ENCODE data around the gene CBLN3.

GRCh38 chr14:24463884-24464785, 34.7 kb upstream of the CBLN3 start:
- TF ChIP-seq POLR2AphosphoS5 (IDR thresholded peaks at IDR 0.05) (no peak), CTCF (IDR thresholded peaks at IDR 0.05) (no peak), POLR2A (IDR thresholded peaks at IDR 0.05) (no peak), EP300 (IDR thresholded peaks at IDR 0.05; ENCODE audit: low read depth) (no peak)
